ENCODE results near the gene SLC52A3. TPM values are rescaled to one million over a fixed set of nuclear protein-coding genes. Genes with fewer than 3 reads are reported as not detected.

Gene SLC52A3
- total and polyA plus RNA-seq, 2 experiments from 2014 or later, result not detected

DNA sequence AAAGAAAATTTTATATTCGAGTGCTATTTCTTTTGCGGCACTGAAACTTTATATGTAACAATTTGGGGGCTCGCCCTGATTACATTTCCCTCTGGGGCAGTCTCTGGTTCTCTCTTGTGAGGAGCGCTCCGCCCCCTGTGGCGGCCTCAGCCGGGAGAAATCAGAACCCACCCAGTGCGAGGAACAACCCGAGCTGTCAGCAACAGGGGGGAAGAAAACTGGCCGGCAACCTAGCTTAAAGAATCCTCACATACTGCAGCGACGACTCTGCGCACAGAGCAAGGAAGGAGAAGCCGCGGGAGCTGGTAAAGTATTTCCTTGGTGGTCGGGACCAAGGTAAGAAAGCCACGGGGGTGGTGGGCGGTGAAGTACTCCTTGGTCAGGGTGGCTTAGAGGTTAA lies 23.9 kb upstream of the SLC52A3 start:
- no peak overlapping the region for H3K9ac ChIP-seq
- H2AFZ ChIP-seq, result no peak overlapping the region
- H3K4me3 ChIP-seq, result no peak overlapping the region
- no peak for DNase-seq
- H3K27me3 ChIP-seq (replicated peaks; ENCODE audit: insufficient read depth), result peaks cover 41% of the 10 kb centered on the region
- no peaks in the 10 kb centered on the region for H3F3A ChIP-seq (ENCODE audit: insufficient read depth)
- in situ Hi-C loops (cut with MboI), result no loop called here
- no peaks in the 10 kb centered on the region for H3K9me3 ChIP-seq (ENCODE audit: low read depth)
- H3K27ac ChIP-seq, result no peak overlapping the region
- no peak for TF ChIP-seq EZH2phosphoT487 (IDR thresholded peaks at IDR 0.05; ENCODE audit: insufficient read depth, low read depth)
- TF ChIP-seq EZH2 (IDR thresholded peaks at IDR 0.05; ENCODE audit: insufficient read depth, poor library complexity, severe bottlenecking), result no peak
- no peaks in the 10 kb centered on the region for H3K79me2 ChIP-seq (ENCODE audit: insufficient read depth)
- no peak overlapping the region for H3K4me2 ChIP-seq (ENCODE audit: unreplicated experiment)
- H4K20me1 ChIP-seq (ENCODE audit: insufficient read depth), result no peaks in the 10 kb centered on the region
- H3K4me1 ChIP-seq (ENCODE audit: insufficient read depth), result no peaks in the 10 kb centered on the region
- 56 to 57% methylated on average over 17 to 18 of the region's 18 CpGs for WGBS, 2 experiments (ENCODE audit: low coverage in 1 of 2, low lambda C conversion rate in 2 of 2, missing lambda C conversion rate in 2 of 2)
- H3K36me3 ChIP-seq (ENCODE audit: low read depth), result no peaks in the 10 kb centered on the region
- no peaks in the 10 kb centered on the region for H3K9me2 ChIP-seq (ENCODE audit: insufficient read depth)

DNA sequence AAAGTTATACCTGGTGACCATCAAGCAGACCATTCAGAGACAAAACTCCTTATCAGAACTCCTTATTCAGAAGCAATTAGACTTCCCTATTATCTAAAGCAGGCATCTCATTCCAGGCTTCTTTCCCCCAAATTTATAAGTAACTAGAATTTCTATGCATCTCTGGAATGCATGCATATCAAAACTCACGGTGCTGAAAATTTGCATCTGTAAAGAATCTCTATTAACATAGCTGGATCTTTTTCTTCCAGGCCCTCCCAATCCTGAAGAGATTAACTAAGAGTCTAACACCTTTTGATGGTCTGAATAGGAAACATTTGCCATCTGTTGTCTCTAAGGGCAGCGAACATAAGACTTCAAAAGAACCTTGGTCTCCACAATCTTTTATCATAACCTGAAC lies 22.8 kb upstream of the SLC52A3 start:
- Histone ChIP-seq H3K4me1 (ENCODE audit: insufficient read depth) (no peaks in the 10 kb centered on the region), H3K4me2 (ENCODE audit: unreplicated experiment) (no peak overlapping the region), H3K79me2 (ENCODE audit: insufficient read depth) (no peaks in the 10 kb centered on the region), H3K36me3 (ENCODE audit: low read depth) (no peaks in the 10 kb centered on the region), H4K20me1 (ENCODE audit: insufficient read depth) (no peaks in the 10 kb centered on the region), H3K9ac (no peak overlapping the region), H3F3A (ENCODE audit: insufficient read depth) (no peaks in the 10 kb centered on the region), H3K9me2 (ENCODE audit: insufficient read depth) (no peaks in the 10 kb centered on the region), H3K27ac (no peak overlapping the region), H3K4me3 (no peak overlapping the region), H2AFZ (no peak overlapping the region), H3K9me3 (ENCODE audit: low read depth) (no peaks in the 10 kb centered on the region), H3K27me3 (replicated peaks; ENCODE audit: insufficient read depth) (peaks cover 34% of the 10 kb centered on the region)
- TF ChIP-seq EZH2 (IDR thresholded peaks at IDR 0.05; ENCODE audit: insufficient read depth, poor library complexity, severe bottlenecking), result no peak
- TF ChIP-seq EZH2phosphoT487 (IDR thresholded peaks at IDR 0.05; ENCODE audit: insufficient read depth, low read depth), result no peak
- DNase-seq, result no peak
- in situ Hi-C loops (cut with MboI), result no loop called here
- 16 to 24% methylated on average over 2 of the region's 2 CpGs for WGBS, 2 experiments (ENCODE audit: low coverage in 1 of 2, low lambda C conversion rate in 2 of 2, missing lambda C conversion rate in 2 of 2)

DNA sequence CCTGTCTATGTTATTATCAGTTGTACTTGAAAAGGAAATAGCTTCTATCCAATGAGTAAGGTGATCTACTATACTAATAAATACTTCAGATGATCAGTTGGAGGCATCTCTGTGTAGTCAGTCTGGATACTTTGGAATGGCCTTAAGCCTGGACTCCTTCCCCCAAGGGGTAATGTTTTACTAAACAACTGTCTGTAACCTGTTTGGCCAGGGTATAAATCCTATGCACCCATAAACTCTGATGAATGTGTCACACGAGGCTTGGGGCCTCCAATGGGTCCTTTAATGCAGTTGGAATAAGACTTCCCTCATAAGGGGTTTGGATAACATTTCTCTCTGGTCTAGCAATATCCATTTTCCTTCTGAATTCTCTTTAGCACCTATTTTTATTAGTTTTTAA lies 19.5 kb upstream of the SLC52A3 start:
- no peak overlapping the region for H3K4me2 ChIP-seq (ENCODE audit: unreplicated experiment)
- WGBS, 2 experiments (ENCODE audit: low coverage in 1 of 2, low lambda C conversion rate in 2 of 2, missing lambda C conversion rate in 2 of 2), result 0% methylated on average over 1 of the region's 1 CpG
- DNase-seq, result no peak
- no peaks in the 10 kb centered on the region for H3F3A ChIP-seq (ENCODE audit: insufficient read depth)
- H3K9me3 ChIP-seq (ENCODE audit: low read depth), result no peaks in the 10 kb centered on the region
- H3K9ac ChIP-seq, result no peak overlapping the region
- H3K79me2 ChIP-seq (ENCODE audit: insufficient read depth), result no peaks in the 10 kb centered on the region
- H3K4me1 ChIP-seq (ENCODE audit: insufficient read depth), result no peaks in the 10 kb centered on the region
- no peak overlapping the region for H3K27ac ChIP-seq
- no peak overlapping the region for H2AFZ ChIP-seq
- in situ Hi-C loops (cut with MboI), result no loop called here
- no peaks in the 10 kb centered on the region for H3K36me3 ChIP-seq (ENCODE audit: low read depth)
- H3K4me3 ChIP-seq, result no peak overlapping the region
- H3K9me2 ChIP-seq (ENCODE audit: insufficient read depth), result no peaks in the 10 kb centered on the region
- H3K27me3 ChIP-seq (replicated peaks; ENCODE audit: insufficient read depth), result peaks cover 14% of the 10 kb centered on the region
- H4K20me1 ChIP-seq (ENCODE audit: insufficient read depth), result no peaks in the 10 kb centered on the region
- TF ChIP-seq EZH2 (IDR thresholded peaks at IDR 0.05; ENCODE audit: insufficient read depth, poor library complexity, severe bottlenecking) (no peak), EZH2phosphoT487 (IDR thresholded peaks at IDR 0.05; ENCODE audit: insufficient read depth, low read depth) (no peak)

DNA sequence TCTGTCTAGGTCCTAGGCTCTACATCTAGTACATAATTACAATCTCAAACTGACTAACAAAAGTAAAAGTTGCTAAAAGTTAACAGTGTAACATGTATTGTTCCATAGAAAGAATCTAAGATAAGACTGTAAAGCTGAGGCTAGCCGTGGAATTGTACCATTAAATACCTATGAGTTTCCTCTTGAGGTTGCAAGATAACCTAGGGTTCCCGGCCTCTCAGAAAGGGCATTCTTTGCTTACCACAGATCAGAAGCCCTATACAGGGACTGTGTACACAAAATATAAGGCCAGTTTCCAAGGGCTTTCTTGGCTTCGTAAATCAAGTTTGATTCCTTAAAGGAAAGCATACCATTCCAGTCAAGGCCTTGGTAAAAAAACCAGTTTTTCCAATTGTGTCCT lies 11.5 kb upstream of the SLC52A3 start:
- TF ChIP-seq EZH2 (IDR thresholded peaks at IDR 0.05; ENCODE audit: insufficient read depth, poor library complexity, severe bottlenecking) (no peak), EZH2phosphoT487 (IDR thresholded peaks at IDR 0.05; ENCODE audit: insufficient read depth, low read depth) (no peak)
- Histone ChIP-seq H3K9me2 (ENCODE audit: insufficient read depth) (no peaks in the 10 kb centered on the region), H3F3A (ENCODE audit: insufficient read depth) (no peaks in the 10 kb centered on the region), H4K20me1 (ENCODE audit: insufficient read depth) (no peaks in the 10 kb centered on the region), H3K4me3 (no peak overlapping the region), H3K36me3 (ENCODE audit: low read depth) (no peaks in the 10 kb centered on the region), H3K27ac (no peak overlapping the region), H3K4me2 (ENCODE audit: unreplicated experiment) (no peak overlapping the region), H2AFZ (no peak overlapping the region), H3K27me3 (replicated peaks; ENCODE audit: insufficient read depth) (peaks cover 14% of the 10 kb centered on the region), H3K9ac (no peak overlapping the region), H3K9me3 (ENCODE audit: low read depth) (no peaks in the 10 kb centered on the region), H3K4me1 (ENCODE audit: insufficient read depth) (no peaks in the 10 kb centered on the region), H3K79me2 (ENCODE audit: insufficient read depth) (no peaks in the 10 kb centered on the region)
- 48 to 49% methylated on average over 3 of the region's 3 CpGs for WGBS, 2 experiments (ENCODE audit: low coverage in 1 of 2, low lambda C conversion rate in 2 of 2, missing lambda C conversion rate in 2 of 2)
- no peak for DNase-seq
- in situ Hi-C loops (cut with MboI), result no loop called here

DNA sequence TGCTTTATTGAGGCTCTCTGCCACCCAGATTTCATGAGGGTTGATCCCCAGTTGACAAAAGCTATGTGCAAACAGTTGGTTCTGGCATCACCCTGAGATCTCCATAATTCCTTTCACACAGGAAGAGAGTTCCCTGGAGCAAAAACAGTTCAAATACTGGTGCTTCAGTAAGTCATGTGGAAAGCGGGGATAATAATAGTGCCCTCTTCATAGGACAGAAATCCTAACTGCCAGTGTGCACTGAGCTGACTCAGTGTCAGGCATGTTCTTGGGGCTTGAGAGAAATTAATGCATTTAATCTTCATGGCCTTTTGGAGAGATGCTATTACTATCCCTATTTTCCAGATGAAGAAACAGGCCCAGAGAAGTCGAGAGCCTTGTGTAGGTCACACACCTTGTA lies 7.9 kb upstream of the SLC52A3 start:
- in situ Hi-C loops (cut with MboI), result no loop called here
- no peak overlapping the region for H3K27ac ChIP-seq

More for the DNA sequence above, 7.9 kb upstream of the SLC52A3 start:
- Histone ChIP-seq H3K4me1 (ENCODE audit: insufficient read depth) (no peaks in the 10 kb centered on the region), H4K20me1 (ENCODE audit: insufficient read depth) (no peaks in the 10 kb centered on the region), H3K9me2 (ENCODE audit: insufficient read depth) (no peaks in the 10 kb centered on the region), H3K9me3 (ENCODE audit: low read depth) (no peaks in the 10 kb centered on the region), H3F3A (ENCODE audit: insufficient read depth) (no peaks in the 10 kb centered on the region), H3K79me2 (ENCODE audit: insufficient read depth) (no peaks in the 10 kb centered on the region), H3K4me3 (no peak overlapping the region), H2AFZ (no peak overlapping the region), H3K9ac (no peak overlapping the region), H3K4me2 (ENCODE audit: unreplicated experiment) (no peak overlapping the region), H3K36me3 (ENCODE audit: low read depth) (no peaks in the 10 kb centered on the region), H3K27me3 (replicated peaks; ENCODE audit: insufficient read depth) (peaks cover 14% of the 10 kb centered on the region)
- no peak for TF ChIP-seq EZH2 (IDR thresholded peaks at IDR 0.05; ENCODE audit: insufficient read depth, poor library complexity, severe bottlenecking)
- TF ChIP-seq EZH2phosphoT487 (IDR thresholded peaks at IDR 0.05; ENCODE audit: insufficient read depth, low read depth), result no peak
- no peak for DNase-seq
- WGBS, 2 experiments (ENCODE audit: low coverage in 1 of 2, low lambda C conversion rate in 2 of 2, missing lambda C conversion rate in 2 of 2), result 40 to 45% methylated on average over 2 of the region's 2 CpGs
